SK-N-MC (cell line): ENCODE measurements around the gene BAMBI.
A peak's percentile ranks its signal among the peaks of the same experiment; 100 is the strongest.

ENCODE experiments used
- EZH2 ChIP-seq: fragments of 200-600 bp; sonication (generic); IDR thresholded peaks from one replicate; pipeline ENCODE4 v1.6.1; 2017; ENCODE audit warnings: antibody characterized with exemption
- POLR2AphosphoS5 ChIP-seq: IDR thresholded peaks from 2 replicates; pipeline ENCODE4 v1.6.1; 2012; ENCODE audit warnings: mild to moderate bottlenecking, low read depth, low read length, borderline replicate concordance

GRCh38 chr10:28676968-28677887, at the start of gene BAMBI:
- TF ChIP-seq POLR2AphosphoS5: peak; percentile 90
- TF ChIP-seq EZH2: no peak
